Measurements from ENCODE around the gene HDAC11.

Gene HDAC11

DNA sequence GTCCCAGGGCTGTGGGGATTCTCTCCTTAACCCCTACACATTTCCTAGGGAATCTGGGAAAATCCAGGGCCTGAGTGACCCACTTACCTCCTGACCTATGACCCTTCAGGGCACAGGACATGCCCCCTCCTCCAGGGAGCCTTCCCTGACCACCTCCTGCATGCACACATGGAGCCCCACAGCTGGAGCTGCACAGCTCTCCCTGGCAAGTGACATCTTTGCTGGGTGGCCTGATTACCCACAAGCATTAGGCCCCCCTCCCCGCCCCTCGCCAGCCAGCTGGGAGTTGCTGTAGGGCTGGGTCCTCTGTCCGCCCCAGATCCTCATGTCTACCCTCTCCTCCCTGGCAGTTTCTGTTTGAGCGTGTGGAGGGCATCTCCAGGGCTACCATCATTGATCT, 21.4 kb downstream of the HDAC11 start:
- TF ChIP-seq, protein P1, sequence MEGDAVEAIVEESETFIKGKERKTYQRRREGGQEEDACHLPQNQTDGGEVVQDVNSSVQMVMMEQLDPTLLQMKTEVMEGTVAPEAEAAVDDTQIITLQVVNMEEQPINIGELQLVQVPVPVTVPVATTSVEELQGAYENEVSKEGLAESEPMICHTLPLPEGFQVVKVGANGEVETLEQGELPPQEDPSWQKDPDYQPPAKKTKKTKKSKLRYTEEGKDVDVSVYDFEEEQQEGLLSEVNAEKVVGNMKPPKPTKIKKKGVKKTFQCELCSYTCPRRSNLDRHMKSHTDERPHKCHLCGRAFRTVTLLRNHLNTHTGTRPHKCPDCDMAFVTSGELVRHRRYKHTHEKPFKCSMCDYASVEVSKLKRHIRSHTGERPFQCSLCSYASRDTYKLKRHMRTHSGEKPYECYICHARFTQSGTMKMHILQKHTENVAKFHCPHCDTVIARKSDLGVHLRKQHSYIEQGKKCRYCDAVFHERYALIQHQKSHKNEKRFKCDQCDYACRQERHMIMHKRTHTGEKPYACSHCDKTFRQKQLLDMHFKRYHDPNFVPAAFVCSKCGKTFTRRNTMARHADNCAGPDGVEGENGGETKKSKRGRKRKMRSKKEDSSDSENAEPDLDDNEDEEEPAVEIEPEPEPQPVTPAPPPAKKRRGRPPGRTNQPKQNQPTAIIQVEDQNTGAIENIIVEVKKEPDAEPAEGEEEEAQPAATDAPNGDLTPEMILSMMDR (conservative IDR thresholded peaks at IDR 0.05) = no peak

DNA sequence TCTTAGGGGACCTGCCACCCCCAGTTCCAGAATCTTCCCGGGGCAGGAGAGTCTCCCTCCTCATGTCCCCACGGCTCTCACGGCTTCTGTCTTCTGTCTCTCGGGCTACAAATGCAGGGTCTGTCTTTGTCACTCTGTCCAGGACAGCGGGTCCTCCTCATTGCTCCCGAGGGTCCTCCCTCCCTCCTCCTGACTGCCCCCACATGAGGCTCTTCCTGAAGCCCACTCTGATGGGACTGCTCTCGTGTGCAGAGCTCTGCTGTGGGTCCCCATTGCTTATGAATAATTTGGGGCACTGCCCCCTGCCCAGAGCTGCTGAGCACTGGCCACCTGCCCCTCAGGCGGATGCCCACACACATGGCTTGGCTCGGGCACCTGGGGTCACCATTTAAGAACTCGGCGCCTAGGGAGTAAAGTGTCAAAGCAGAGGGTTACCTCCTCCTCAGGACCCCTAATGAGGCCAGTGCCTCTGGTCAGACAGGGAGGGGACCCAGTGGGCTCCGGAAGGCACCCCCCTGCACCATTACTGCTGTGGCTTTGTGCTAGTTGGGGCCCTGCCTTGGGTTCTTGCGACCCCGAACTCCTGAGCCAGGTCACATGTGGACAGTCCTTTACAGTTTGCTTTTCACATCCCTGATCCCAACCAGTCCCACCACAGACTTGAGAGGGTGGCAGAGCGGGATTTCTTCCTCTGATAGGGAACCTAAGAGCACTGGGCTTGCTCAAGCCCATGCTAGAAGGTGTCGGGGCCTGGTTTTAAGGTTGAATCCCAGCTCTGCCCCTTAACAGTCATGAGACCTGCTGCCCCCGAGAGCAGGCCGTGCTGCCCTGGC, 22.1 kb downstream of the HDAC11 start:
- TF ChIP-seq, protein P1 (conservative IDR thresholded peaks at IDR 0.05) = no peak

More for the DNA sequence above, 21.4 kb downstream of the HDAC11 start:
- H3K27ac ChIP-seq = no peak overlapping the region

DNA sequence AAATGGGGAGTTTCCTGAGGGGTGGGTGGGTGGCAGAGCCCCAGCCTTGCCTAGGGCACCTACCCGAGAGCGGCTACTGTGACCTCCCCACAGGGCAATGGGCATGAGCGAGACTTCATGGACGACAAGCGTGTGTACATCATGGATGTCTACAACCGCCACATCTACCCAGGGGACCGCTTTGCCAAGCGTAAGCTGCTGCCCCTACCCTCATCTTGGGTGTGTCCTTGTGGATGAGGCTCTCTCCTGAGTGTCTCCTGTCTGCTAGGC, 22.6 kb downstream of the HDAC11 start:
- no peak overlapping the region for H3K27ac ChIP-seq
- TF ChIP-seq, protein P1 (conservative IDR thresholded peaks at IDR 0.05) = no peak

More for the DNA sequence above, 22.1 kb downstream of the HDAC11 start:
- no peak overlapping the region for H3K27ac ChIP-seq

DNA sequence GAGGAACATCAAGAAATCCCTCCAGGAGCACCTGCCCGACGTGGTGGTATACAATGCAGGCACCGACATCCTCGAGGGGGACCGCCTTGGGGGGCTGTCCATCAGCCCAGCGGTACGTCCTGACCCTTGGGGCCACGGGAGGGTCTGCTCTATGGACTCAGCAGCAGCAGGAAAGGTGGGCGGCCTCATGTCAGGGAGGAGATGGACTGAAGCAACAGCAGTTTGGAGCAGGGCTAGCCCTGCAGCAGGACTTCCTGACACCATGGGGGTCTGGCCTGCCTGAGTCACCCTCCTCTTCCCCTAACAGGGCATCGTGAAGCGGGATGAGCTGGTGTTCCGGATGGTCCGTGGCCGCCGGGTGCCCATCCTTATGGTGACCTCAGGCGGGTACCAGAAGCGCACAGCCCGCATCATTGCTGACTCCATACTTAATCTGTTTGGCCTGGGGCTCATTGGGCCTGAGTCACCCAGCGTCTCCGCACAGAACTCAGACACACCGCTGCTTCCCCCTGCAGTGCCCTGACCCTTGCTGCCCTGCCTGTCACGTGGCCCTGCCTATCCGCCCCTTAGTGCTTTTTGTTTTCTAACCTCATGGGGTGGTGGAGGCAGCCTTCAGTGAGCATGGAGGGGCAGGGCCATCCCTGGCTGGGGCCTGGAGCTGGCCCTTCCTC, 24.2 kb downstream of the HDAC11 start:
- TF ChIP-seq, protein P1 (conservative IDR thresholded peaks at IDR 0.05) = no peak
- H3K27ac ChIP-seq = no peak overlapping the region

DNA sequence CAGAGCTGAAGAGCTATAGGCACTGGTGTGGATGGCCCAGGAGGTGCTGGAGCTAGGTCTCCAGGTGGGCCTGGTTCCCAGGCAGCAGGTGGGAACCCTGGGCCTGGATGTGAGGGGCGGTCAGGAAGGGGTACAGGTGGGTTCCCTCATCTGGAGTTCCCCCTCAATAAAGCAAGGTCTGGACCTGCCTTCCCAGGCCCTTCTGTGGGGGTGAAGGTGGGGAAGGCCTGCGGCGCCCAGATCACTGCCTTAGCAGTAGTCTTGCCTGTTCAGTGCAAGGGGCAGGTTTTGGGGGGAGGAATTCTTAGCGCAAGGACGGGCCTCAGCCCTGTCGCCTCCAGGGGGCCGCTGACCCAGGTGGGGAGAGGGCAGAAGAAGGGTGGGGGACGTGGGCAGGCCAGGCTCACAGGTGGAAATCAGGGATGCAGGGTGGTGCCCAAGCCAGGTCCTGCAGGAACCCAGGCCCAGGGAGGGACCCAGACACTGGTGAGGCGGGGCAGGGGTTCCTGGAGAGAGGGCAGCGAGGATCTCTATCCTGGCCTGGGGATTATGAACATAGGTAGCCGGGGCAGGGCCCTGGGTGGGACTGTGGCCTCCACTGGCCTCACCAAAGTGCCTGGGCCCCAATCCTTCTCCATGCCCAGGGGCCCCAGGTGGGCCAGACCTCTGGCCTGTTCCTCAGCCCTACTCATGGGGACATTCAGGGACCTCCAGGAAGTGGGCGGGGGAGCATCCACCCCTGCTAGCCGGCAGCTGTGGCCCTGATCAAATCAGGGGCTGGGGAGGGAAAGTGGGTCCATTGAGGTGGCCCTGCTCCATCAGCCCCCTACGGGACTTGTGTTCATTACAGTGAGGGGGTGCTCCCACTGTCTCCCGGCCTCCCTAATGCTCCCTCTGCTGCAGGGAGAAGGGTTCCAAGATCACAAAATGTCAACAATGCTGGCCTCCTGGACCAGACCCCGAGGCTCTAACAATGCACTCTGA, 25.3 kb downstream of the HDAC11 start:
- TF ChIP-seq, protein P1 (conservative IDR thresholded peaks at IDR 0.05) = no peak

DNA sequence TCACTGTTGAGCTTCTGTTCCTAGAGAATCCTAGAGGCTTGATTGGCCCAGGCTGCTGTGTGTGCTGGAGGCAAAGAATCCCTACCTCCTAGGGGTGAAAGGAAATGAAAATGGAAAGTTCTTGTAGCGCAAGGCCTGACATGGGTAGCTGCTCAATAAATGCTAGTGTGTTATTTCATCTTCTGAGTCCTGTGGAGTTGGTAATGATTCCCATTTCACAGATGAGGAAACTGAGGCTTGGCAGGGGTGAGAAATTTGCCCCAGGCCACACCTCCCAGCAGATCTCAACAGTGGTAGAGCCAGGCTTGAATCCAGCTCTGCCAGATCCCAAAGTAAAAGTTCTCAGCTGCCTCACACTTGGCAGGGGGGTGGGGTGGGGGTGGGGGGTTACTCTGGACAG, 26.1 kb downstream of the HDAC11 start:
- H3K27ac ChIP-seq = no peak overlapping the region
- TF ChIP-seq, protein P1 (conservative IDR thresholded peaks at IDR 0.05) = no peak

More for the DNA sequence above, 25.3 kb downstream of the HDAC11 start:
- H3K27ac ChIP-seq = no peak overlapping the region

DNA sequence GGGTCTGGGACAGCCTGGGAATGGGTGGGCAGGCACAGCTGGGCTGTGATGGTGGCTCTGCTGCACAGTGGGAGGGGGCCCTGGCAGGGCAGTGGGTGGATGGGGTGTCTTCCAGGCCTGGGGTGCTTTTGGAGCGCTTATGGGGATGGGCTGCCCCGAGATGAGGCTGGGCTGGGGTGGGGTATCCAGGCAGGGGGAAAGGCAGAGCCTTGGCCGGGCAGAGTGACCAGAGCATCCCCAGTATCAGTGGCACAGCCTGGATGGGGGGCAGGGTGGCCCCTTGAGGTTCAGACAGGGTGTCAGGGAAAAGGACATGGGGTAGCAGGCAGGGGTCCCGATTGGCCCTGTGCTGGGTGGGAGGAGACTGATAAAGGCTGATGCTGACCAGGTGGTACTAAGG, 26.6 kb downstream of the HDAC11 start:
- H3K27ac ChIP-seq = no peak overlapping the region
- TF ChIP-seq, protein P1 (conservative IDR thresholded peaks at IDR 0.05) = no peak

Data from VCaP (cell line).